K562 (cell line): ENCODE measurements around the gene CREB3L4. TPM values are rescaled to one million over a fixed set of nuclear protein-coding genes. Genes with fewer than 3 reads are reported as not detected.

Source experiments
- LARP7 ChIP-seq: fragments of 450-650 bp; IDR thresholded peaks from 2 replicates; pipeline ENCODE4 v1.6.1; 2016
- NR2C2 ChIP-seq, 2 experiments: fragments of 200-800 bp in 1 of 2; sonication (Bioruptor generic) in 1 of 2; sonication (generic) in 1 of 2; formaldehyde crosslinking in 1 of 2; IDR thresholded peaks; 2 replicates each; pipeline versions ENCODE4 v1.6.1 to v1.8.0; 2016 to 2022; ENCODE audit warnings: mild to moderate bottlenecking in 1 of 2, missing compliant biosample characterization in 1 of 2, missing genetic modification characterization in 1 of 2, missing genetic modification reagents in 1 of 2
- RBM15 ChIP-seq: fragments of 200-400 bp; formaldehyde crosslinking; IDR thresholded peaks from 2 replicates; pipeline ENCODE4 v1.6.1; 2018; ENCODE audit warnings: mild to moderate bottlenecking, low read length, moderate library complexity; ENCODE audit not compliant: insufficient read depth
- SRSF7 ChIP-seq: fragments of 200-400 bp; formaldehyde crosslinking; optimal IDR thresholded peaks from 2 replicates; pipeline ENCODE3; 2017; ENCODE audit warnings: mild to moderate bottlenecking, low read depth, low read length
- TBL1XR1 ChIP-seq, 2 experiments: IDR thresholded peaks; 2 replicates each; pipeline ENCODE4 v1.6.1; 2012; ENCODE audit warnings: improper control_type of control experiment in 2 of 2, low read length in 2 of 2, mild to moderate bottlenecking in 1 of 2
- ZNF121 ChIP-seq: sonication (generic); formaldehyde crosslinking; conservative IDR thresholded peaks from 2 replicates; pipeline ENCODE4 v1.8.0; 2022; ENCODE audit warnings: missing genetic modification reagents
- polyA plus RNA-seq, 8 experiments: library from polyadenylated mRNA; depleted of rRNA in 4 of 8; stranded (reverse) in 5 of 8; unstranded in 3 of 8; fragments of >200 nt; fragmentation: Nextera tagmentation in 2 of 8; fragmentation: Illumina TruSeq in 1 of 8; extraction: Ambion mirVana in 2 of 8; extraction: Trizol in 1 of 8; gene quantifications; 2 replicates each; pipeline versions ENCODE4 v1.2.1 to v1.2.3, GENCODE V29; 2011 to 2014; ENCODE audit warnings: inconsistent platforms in 1 of 8, missing spikeins in 1 of 8
- total RNA-seq, 7 experiments: library from RNA; depleted of rRNA in 6 of 7; stranded (reverse); fragments of >200 nt in 6 of 7; fragmentation: Illumina TruSeq in 2 of 7; extraction: Trizol in 2 of 7; gene quantifications; 2 replicates each; pipeline versions ENCODE4 v1.2.1 to v1.2.3, GENCODE V29; 2011 to 2021; ENCODE audit warnings: low replicate concordance in 1 of 7
- TF ChIP-seq, protein P1 (sequence below): fragments of 250-450 bp; sonication (Bioruptor Pico); IDR thresholded peaks from 2 replicates; pipeline ENCODE4 v1.5.0; 2021; ENCODE audit warnings: mild to moderate bottlenecking, moderate library complexity
- TF ChIP-seq, protein P2 (sequence below): fragments of 250-450 bp; sonication (Bioruptor Pico); IDR thresholded peaks from 2 replicates; pipeline ENCODE4 v1.5.0; 2021
- TF ChIP-seq, protein P3 (sequence below): fragments of 450-650 bp; formaldehyde crosslinking; conservative IDR thresholded peaks from 2 replicates; pipeline ENCODE4 v1.4.0; 2022; ENCODE audit warnings: mild to moderate bottlenecking, missing genetic modification characterization
- TF ChIP-seq, protein P4 (sequence below), 2 experiments: fragments of 450-650 bp; IDR thresholded peaks; 2 replicates each; pipeline ENCODE4 v1.6.1; 2018; ENCODE audit warnings: mild to moderate bottlenecking in 2 of 2, low read depth in 1 of 2; ENCODE audit not compliant: partially characterized antibody in 2 of 2
- TF ChIP-seq, protein P5 (sequence below), 3 experiments: fragments of 200-800 bp in 1 of 3; fragments of 250-450 bp in 1 of 3; fragments of 450-650 bp in 1 of 3; sonication (Bioruptor Pico) in 1 of 3; sonication (Bioruptor generic) in 1 of 3; formaldehyde crosslinking in 1 of 3; IDR thresholded peaks; 2 replicates each; pipeline versions ENCODE4 v1.6.1 to v1.8.0; 2016 to 2022; ENCODE audit warnings: mild to moderate bottlenecking in 2 of 3, missing genetic modification characterization in 2 of 3, missing compliant biosample characterization in 1 of 3, moderate library complexity in 1 of 3

Gene CREB3L4
- total and polyA plus RNA-seq, 9 of the 15 experiments (the other 6 are each of a cell fraction or from before 2014, with no cell fraction given) = 9.9 to 18.6 (median 13.9) TPM

- TF ChIP-seq, protein P1, sequence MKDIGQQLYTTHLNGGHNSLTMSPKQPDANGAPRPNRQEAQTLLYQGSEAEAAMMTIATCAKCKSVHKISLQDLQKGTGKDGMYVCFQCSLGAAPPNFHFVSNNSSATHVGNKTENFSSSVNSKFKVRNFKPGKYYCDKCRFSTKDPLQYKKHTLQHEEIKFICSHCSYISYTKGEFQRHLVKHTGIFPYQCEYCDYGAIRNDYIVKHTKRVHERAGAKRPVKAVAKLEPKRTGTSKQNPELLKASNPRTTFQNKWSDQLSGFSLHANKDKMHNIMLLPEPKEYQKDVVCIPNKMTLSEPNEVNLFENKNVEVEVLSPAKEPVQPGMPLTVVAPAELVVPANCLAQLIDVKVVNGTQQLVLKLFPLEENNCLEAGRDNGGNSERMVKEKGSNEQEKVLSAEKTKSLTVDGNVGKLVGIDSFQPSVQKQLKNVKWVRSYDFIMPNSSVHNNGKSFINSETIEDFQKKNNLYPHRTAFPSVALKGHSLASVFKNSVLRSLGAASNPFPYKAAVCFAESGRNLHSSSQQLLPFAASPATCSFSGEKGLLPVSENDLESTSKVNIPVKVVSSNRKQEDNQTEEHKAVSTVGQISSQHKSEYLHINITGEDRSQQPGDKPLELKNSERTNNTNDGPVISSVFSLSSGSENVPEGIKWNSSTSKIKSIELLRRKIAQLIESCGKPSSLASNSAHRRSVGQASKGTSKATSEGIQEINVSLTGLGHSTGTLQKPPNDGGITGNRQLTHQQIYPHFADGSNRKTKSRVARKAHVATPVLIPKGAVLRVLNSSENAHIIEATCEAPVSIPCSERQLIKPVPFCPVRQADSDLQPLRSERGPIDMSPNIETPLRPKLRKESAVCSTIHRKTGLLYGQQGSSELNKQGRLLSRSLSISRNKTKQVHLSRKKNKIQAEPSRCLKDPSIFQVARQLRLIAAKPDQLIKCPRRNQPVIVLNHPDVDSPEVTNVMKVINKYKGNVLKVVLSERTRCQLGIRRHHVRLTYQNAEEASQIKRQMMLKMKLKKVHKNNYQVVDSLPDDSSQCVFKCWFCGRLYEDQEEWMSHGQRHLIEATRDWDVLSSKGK = no peak
- TF ChIP-seq, protein P2, sequence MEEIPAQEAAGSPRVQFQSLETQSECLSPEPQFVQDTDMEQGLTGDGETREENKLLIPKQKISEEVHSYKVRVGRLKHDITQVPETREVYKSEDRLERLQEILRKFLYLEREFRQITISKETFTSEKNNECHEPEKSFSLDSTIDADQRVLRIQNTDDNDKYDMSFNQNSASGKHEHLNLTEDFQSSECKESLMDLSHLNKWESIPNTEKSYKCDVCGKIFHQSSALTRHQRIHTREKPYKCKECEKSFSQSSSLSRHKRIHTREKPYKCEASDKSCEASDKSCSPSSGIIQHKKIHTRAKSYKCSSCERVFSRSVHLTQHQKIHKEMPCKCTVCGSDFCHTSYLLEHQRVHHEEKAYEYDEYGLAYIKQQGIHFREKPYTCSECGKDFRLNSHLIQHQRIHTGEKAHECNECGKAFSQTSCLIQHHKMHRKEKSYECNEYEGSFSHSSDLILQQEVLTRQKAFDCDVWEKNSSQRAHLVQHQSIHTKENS (CRISPR knock-in tag) = no peak
- TF ChIP-seq LARP7 (peak; percentile 37; the same call in 1 of the 2 replicates), SRSF7 (no peak), ZNF121 (CRISPR knock-in tag) (no peak), RBM15 (no peak), NR2C2 (CRISPR knock-in tag; IDR thresholded peaks at IDR 0.05) (0 out of 2 replicates have a peak, but pooled peaks have one; percentile 17), NR2C2 (tag; IDR thresholded peaks at IDR 0.05) (no peak), TBL1XR1 (IDR thresholded peaks at IDR 0.05; ENCODE audit: low read length in 2 of 2) (no peak)
- TF ChIP-seq, protein P3, sequence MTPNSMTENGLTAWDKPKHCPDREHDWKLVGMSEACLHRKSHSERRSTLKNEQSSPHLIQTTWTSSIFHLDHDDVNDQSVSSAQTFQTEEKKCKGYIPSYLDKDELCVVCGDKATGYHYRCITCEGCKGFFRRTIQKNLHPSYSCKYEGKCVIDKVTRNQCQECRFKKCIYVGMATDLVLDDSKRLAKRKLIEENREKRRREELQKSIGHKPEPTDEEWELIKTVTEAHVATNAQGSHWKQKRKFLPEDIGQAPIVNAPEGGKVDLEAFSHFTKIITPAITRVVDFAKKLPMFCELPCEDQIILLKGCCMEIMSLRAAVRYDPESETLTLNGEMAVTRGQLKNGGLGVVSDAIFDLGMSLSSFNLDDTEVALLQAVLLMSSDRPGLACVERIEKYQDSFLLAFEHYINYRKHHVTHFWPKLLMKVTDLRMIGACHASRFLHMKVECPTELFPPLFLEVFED (CRISPR knock-in tag) = 0 out of 2 replicates have a peak, but pooled peaks have one; percentile 32
- TF ChIP-seq, protein P4, sequence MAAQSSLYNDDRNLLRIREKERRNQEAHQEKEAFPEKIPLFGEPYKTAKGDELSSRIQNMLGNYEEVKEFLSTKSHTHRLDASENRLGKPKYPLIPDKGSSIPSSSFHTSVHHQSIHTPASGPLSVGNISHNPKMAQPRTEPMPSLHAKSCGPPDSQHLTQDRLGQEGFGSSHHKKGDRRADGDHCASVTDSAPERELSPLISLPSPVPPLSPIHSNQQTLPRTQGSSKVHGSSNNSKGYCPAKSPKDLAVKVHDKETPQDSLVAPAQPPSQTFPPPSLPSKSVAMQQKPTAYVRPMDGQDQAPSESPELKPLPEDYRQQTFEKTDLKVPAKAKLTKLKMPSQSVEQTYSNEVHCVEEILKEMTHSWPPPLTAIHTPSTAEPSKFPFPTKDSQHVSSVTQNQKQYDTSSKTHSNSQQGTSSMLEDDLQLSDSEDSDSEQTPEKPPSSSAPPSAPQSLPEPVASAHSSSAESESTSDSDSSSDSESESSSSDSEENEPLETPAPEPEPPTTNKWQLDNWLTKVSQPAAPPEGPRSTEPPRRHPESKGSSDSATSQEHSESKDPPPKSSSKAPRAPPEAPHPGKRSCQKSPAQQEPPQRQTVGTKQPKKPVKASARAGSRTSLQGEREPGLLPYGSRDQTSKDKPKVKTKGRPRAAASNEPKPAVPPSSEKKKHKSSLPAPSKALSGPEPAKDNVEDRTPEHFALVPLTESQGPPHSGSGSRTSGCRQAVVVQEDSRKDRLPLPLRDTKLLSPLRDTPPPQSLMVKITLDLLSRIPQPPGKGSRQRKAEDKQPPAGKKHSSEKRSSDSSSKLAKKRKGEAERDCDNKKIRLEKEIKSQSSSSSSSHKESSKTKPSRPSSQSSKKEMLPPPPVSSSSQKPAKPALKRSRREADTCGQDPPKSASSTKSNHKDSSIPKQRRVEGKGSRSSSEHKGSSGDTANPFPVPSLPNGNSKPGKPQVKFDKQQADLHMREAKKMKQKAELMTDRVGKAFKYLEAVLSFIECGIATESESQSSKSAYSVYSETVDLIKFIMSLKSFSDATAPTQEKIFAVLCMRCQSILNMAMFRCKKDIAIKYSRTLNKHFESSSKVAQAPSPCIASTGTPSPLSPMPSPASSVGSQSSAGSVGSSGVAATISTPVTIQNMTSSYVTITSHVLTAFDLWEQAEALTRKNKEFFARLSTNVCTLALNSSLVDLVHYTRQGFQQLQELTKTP (IDR thresholded peaks at IDR 0.05; ENCODE audit: low read depth in 1 of 2, partially characterized antibody in 2 of 2) = no peak
- TF ChIP-seq, protein P5, sequence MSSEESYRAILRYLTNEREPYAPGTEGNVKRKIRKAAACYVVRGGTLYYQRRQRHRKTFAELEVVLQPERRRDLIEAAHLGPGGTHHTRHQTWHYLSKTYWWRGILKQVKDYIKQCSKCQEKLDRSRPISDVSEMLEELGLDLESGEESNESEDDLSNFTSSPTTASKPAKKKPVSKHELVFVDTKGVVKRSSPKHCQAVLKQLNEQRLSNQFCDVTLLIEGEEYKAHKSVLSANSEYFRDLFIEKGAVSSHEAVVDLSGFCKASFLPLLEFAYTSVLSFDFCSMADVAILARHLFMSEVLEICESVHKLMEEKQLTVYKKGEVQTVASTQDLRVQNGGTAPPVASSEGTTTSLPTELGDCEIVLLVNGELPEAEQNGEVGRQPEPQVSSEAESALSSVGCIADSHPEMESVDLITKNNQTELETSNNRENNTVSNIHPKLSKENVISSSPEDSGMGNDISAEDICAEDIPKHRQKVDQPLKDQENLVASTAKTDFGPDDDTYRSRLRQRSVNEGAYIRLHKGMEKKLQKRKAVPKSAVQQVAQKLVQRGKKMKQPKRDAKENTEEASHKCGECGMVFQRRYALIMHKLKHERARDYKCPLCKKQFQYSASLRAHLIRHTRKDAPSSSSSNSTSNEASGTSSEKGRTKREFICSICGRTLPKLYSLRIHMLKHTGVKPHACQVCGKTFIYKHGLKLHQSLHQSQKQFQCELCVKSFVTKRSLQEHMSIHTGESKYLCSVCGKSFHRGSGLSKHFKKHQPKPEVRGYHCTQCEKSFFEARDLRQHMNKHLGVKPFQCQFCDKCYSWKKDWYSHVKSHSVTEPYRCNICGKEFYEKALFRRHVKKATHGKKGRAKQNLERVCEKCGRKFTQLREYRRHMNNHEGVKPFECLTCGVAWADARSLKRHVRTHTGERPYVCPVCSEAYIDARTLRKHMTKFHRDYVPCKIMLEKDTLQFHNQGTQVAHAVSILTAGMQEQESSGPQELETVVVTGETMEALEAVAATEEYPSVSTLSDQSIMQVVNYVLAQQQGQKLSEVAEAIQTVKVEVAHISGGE (CRISPR knock-in tag; IDR thresholded peaks at IDR 0.05) = no peak
These were observed 10.0 kb upstream of the CREB3L4 start (continued) for GRCh38 chr1:153957744-153958110.
